Measurements from ENCODE around the gene PCSK4. TPM values are rescaled to one million over a fixed set of nuclear protein-coding genes. Genes with fewer than 3 reads are reported as not detected.

The PCSK4 gene
- total and polyA plus RNA-seq, 2 of the 4 experiments (the other 2 are of a cell fraction) = 0.72 to 1.7 TPM

GRCh38 chr19:1475751-1476437, 14.3 kb downstream of the PCSK4 start:
- Histone ChIP-seq H3K23ac (ENCODE audit: low read depth, low read length) (no peak overlapping the region), H3K18ac (ENCODE audit: low read depth, low read length) (no peak overlapping the region), H2BK15ac (ENCODE audit: low read depth, low read length) (no peak overlapping the region), H4K20me1 (ENCODE audit: insufficient read depth, low read length) (peaks cover 57% of the 10 kb centered on the region), H3K79me1 (ENCODE audit: low read depth in 1 of 2, low read length in 2 of 2) (peaks cover 10 to 54% of the 10 kb centered on the region in 2 experiments), H3K4me3 (ENCODE audit: insufficient read depth, low read depth, low read length) (no peak overlapping the region), H3K56ac (ENCODE audit: extremely low read depth, insufficient read depth, low read length) (no peak overlapping the region), H3K14ac (replicated peaks; ENCODE audit: low read depth, low read length) (no peak overlapping the region), H3K4me2 (ENCODE audit: low read depth, low read length) (no peak overlapping the region), H2AK9ac (replicated peaks; ENCODE audit: low read depth, low read length, poor library complexity) (no peak overlapping the region), H2BK5ac (ENCODE audit: low read depth, low read length, poor library complexity, severe bottlenecking) (no peak overlapping the region), H3K27me3 (ENCODE audit: control insufficient read depth, insufficient read depth, low read length) (peaks cover 19% of the 10 kb centered on the region), H2BK20ac (ENCODE audit: low read depth, low read length) (no peak overlapping the region), H2AFZ (replicated peaks; ENCODE audit: low read length, poor library complexity) (no peak overlapping the region), H3K27ac (ENCODE audit: insufficient read depth, low read length) (no peak overlapping the region), H3K9me1 (ENCODE audit: insufficient read depth, low read length) (0 out of 2 replicates have a peak, but pooled peaks cover 3% of the 10 kb centered on the region), H3K9ac (ENCODE audit: low read depth, low read length) (no peak overlapping the region), H3K36me3 (ENCODE audit: control insufficient read depth, insufficient read depth, low read length) (peaks cover 9% of the 10 kb centered on the region), H4K91ac (ENCODE audit: insufficient read depth, low read depth, low read length) (no peak overlapping the region), H4K8ac (ENCODE audit: low read depth in 2 of 2, low read length in 2 of 2) (no peak overlapping the region), H2AK5ac (ENCODE audit: low read depth, low read length) (no peak overlapping the region), H4K5ac (ENCODE audit: low read depth, low read length) (no peak overlapping the region), H3K4ac (ENCODE audit: low read depth, low read length) (no peak overlapping the region), H3K9me3 (ENCODE audit: control insufficient read depth, insufficient read depth, low read length) (no peaks in the 10 kb centered on the region), H2BK120ac (ENCODE audit: low read depth, low read length) (no peak overlapping the region), H3K4me1 (ENCODE audit: control insufficient read depth, insufficient read depth, low read length) (peaks cover 3% of the 10 kb centered on the region)
- 99% methylated on average over 13 of the region's 31 CpGs; no CpG with 5 or more reads in 1 of the 2 experiments for WGBS, 2 experiments (ENCODE audit: extremely low coverage in 2 of 2, insufficient read length in 1 of 2)
- no TSS peak for BruUV-seq (replicated peaks)
- in situ Hi-C loops (cut with MboI; ENCODE audit: low sequenced_read_pairs) = no loop called here
- no peak for TF ChIP-seq BHLHE40 (IDR thresholded peaks at IDR 0.05; ENCODE audit: low read depth, low read length)
- no peak for TF ChIP-seq MXI1 (IDR thresholded peaks at IDR 0.05; ENCODE audit: borderline replicate concordance, low read depth, low read length)
- TF ChIP-seq USF2 (IDR thresholded peaks at IDR 0.05; ENCODE audit: low read depth, low read length) = no peak
- no peak for TF ChIP-seq NFE2L2 (IDR thresholded peaks at IDR 0.05; ENCODE audit: low read depth, low read length)
- POLR2A ChIA-PET (ENCODE audit: unreplicated experiment) = no interaction called here
- no peak for ATAC-seq (ENCODE audit: low read depth)
- DNase-seq = no peak
- dilution Hi-C loops (cut with HindIII; ENCODE audit: low sequenced_read_pairs, unreplicated experiment) = no loop called here
- CTCF ChIA-PET = no interaction called here
- intact Hi-C loops (cut with micrococcal nuclease) = no loop called here

All from IMR-90 (cell line).